GM18508 (cell line): ENCODE results near the gene MINDY4.

ENCODE experiments used
- ATAC-seq: cut with Tn5 transposase; IDR thresholded peaks from one replicate; pipeline ENCODE4 v1.9.1; 2021; ENCODE audit warnings: moderate number of reproducible peaks; ENCODE audit not compliant: insufficient read depth, unreplicated experiment

Gene MINDY4

DNA sequence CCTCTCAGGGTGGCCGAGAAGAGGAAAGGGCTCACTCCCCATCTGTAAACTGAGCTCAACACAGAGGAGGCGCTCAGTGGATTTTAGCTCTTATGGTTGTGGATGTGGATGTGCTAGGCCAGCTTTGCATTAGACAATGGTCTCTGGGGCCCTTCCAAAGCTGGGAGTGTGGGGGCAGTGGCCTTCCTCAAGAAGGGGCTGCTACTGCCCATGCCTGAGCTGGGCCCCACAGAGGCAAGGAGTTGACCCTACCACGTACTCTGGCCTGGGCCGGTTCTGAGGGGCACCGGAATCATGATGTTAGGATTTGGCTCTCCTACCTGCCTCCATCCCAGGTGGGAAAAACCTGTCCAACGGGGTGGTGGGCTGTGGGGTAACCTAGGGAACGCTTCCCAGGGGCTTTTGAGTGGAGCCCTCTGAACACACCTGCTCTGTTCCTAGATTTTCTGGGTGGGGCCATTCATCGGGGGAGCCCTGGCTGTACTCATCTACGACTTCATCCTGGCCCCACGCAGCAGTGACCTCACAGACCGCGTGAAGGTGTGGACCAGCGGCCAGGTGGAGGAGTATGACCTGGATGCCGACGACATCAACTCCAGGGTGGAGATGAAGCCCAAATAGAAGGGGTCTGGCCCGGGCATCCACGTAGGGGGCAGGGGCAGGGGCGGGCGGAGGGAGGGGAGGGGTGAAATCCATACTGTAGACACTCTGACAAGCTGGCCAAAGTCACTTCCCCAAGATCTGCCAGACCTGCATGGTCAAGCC lies 152.0 kb downstream of the MINDY4 start:
- ATAC-seq, result no peak

- no peak for ATAC-seq
These were observed 152.7 kb downstream of the MINDY4 start for GRCh38 chr7:30923774-30924413.

DNA sequence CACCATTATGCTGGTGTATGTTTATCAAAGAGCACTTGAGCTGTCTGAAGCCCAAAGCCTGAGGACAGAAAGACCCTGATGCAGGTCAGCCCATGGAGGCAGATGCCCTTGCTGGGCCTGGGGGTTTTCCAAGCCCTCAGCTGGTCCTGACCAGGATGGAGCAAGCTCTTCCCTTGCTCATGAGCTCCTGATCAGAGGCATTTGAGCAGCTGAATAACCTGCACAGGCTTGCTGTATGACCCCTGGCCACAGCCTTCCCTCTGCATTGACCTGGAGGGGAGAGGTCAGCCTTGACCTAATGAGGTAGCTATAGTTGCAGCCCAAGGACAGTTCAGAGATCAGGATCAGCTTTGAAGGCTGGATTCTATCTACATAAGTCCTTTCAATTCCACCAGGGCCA lies 153.4 kb downstream of the MINDY4 start:
- no peak for ATAC-seq

GRCh38 chr7:30925117-30925516 lies 153.9 kb downstream of the MINDY4 start:
- no peak for ATAC-seq

DNA sequence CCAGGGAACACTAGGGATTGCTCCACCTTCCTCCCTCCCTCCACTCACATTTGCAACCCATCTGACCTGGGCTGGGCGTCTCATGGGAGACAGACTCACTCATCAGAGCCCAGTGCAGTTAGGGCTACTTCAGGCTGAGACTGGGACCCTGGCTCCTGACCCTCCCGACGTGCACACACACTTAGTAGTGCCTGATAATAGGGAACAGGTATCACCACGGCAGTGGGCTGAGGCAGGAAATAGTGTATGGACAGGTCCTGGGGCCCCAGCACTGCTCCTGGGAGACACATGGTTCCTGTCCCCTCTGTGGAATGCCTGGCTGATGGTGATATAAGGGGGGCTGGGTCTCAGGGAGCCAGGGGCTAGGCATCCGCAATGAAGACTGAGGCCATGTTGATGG lies 154.7 kb downstream of the MINDY4 start:
- no peak for ATAC-seq

DNA sequence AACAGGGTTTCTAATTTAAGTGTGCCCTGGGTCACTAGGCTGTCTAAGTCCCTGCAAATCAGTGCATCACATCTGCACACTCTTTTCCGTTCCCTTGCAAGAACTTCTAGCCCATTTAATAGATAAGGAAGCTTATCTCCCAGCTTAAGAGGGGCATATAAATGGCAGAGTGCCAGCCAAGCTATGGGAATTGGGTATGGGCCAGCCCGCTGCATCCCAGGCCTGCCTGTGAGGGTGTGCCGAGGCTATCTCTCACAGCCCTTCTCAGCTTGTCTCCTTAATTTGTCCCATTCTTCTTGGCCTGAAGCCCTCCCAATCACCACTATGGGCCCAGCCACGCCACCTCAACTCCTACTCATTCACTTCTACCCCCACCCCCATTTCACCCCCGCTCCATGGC lies 155.1 kb downstream of the MINDY4 start:
- ATAC-seq, result no peak

- ATAC-seq, result no peak
These were observed 155.8 kb downstream of the MINDY4 start for GRCh38 chr7:30927040-30927439.

- no peak for ATAC-seq
These were observed 156.3 kb downstream of the MINDY4 start for GRCh38 chr7:30927559-30927958.

GRCh38 chr7:30928254-30928872 lies 157.1 kb downstream of the MINDY4 start:
- ATAC-seq, result no peak

DNA sequence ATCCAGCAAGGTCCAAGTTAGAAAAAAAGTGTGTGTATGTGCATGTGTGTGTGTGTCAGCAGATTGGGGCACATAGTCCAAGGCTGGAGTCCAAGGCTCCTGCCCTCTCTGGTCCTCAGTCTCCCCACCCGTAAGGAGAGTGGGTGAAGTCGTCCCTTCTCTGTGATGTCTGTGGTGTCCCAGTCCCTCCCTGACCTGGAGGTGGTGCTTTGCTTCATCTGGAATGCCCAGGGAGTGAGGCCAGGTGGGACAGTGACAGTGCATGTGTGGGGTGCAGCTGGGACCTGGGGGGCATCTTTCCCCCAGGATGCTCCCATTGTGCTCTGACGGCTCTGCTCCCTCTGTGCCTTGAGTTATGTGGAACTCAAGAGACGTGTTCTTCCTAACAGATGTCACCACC lies 158.5 kb downstream of the MINDY4 start:
- ATAC-seq, result no peak

- ATAC-seq, result no peak
These were observed 159.4 kb downstream of the MINDY4 start for GRCh38 chr7:30930621-30931020.

DNA sequence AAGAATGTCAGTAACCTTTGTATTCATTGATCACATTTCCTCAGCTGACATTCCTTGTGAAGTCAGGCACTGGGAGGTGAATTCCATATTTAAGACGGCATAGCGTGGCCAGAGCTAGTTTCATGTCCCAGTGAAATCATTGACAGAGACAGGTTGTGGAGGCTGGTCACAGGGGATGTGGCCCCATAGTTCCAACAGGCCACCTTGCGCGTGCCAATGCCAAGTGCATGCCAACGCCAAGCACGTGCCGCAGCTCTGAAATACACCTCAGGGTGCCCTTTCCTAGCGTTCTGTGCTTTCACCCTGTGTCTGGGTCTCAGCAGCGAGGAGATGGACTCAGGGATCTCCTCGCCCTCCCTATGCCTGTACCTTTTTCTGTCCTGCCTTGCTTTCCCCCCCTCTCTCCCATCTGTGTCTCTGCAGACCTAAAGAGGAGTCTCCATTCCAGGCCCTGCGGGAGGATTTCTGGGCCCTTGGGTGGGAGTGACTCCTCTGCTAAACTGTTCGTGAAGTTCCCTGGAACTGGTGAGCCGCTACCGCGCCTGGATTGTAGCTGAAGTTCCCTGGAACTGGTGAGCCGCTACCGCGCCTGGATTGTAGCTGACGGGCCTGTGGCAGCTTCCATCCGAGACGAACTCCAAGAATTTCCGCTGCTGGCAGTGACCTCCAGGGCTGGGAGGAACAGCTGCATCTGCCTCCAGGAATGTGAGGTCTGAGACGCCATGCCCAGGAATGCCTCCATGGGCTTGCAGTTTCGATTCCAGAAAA lies 160.1 kb downstream of the MINDY4 start:
- ATAC-seq, result no peak

DNA sequence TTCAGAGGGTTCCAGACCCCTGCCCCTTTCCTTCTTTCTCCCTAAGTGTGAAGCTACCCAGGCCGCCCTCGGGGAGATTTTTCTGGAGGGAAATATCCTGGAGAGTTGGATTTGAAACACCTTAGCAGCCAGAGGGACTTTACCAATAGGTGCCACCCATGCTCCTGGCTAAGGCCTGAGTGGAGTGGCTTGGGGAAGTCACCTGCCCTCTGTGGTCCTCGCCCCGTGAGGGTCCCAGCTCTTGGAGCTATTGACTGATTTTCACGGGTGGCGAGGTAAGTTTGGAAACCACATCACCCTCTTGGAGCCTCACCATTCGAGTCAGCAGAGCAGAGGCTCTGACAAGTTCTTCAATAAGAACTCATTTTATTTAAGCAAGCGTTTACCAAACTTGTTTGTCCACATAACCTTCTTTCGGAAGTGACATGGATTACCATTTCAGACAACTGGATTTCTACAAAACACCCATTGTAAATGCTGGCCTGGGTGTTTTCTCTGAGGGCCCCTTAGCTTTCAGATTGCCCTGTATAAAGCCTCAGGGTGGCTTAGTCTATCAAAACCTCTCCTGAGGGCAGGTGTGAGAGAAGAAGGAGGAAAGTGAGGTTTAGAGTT lies 160.8 kb downstream of the MINDY4 start:
- ATAC-seq, result no peak

GRCh38 chr7:30932562-30932961 lies 161.3 kb downstream of the MINDY4 start:
- no peak for ATAC-seq

- ATAC-seq, result no peak
These were observed 162.1 kb downstream of the MINDY4 start for GRCh38 chr7:30933124-30933974.

GRCh38 chr7:30934225-30934624 lies 163.0 kb downstream of the MINDY4 start:
- no peak for ATAC-seq

DNA sequence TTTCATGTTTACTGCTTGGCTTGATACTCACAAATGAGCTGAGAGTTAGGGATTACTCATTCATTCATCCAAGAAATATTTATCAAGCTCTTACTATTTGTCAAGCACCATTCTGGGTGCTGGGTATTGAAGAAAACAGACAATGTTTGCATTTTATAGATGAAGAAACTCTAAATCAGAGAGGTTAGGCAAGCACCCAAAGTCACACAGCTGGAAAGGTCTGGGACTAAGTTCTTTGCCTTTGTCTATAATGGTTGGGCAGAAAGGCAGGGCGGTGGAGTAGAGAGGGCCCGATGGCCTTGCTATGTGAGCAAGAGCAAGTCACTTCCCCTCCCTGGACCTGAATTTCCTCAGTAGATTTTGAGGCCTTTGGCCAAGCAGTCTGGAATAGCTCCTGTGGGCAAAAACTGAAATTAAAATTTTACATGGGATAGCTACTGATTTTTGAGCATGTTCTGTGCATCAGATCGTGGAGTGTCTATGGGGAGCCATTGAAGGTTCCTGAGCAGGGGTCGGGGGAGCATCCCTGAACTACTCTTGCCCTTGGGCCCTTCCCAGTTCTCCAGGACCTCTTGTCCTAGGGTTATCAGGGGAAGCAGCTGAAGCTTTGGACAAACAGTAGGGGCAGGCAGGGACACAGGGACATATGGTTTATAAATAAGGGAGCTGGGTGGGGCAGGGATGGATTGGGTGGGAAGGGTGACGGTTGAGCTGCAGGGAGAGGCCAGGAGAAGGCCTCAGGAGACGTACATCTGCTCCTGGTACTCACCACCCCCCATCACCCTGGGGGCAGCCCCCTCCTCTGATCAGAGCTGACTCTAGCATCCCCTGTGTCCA lies 163.7 kb downstream of the MINDY4 start:
- ATAC-seq, result no peak

GRCh38 chr7:30935569-30935877 lies 164.3 kb downstream of the MINDY4 start:
- ATAC-seq, result no peak
